ENCODE data around the gene FILIP1L.

FILIP1L gene

GRCh38 chr3:99875581-99875928, 238.7 kb downstream of the FILIP1L start:
- in situ Hi-C loops (cut with MboI; ENCODE audit: low sequenced_read_pairs): no loop called here

GRCh38 chr3:99874237-99875002, 239.9 kb downstream of the FILIP1L start:
- in situ Hi-C loops (cut with MboI; ENCODE audit: low sequenced_read_pairs): no loop called here

GRCh38 chr3:99873269-99874102, 240.8 kb downstream of the FILIP1L start:
- in situ Hi-C loops (cut with MboI; ENCODE audit: low sequenced_read_pairs): no loop called here

GRCh38 chr3:99872923-99873254, 241.4 kb downstream of the FILIP1L start:
- in situ Hi-C loops (cut with MboI; ENCODE audit: low sequenced_read_pairs): no loop called here

GRCh38 chr3:99871231-99872045, 242.9 kb downstream of the FILIP1L start:
- in situ Hi-C loops (cut with MboI; ENCODE audit: low sequenced_read_pairs): no loop called here

GRCh38 chr3:99870712-99871111, 243.6 kb downstream of the FILIP1L start:
- in situ Hi-C loops (cut with MboI; ENCODE audit: low sequenced_read_pairs): no loop called here

- in situ Hi-C loops (cut with MboI; ENCODE audit: low sequenced_read_pairs): no loop called here
Measured at GRCh38 chr3:99869621-99870020, 244.7 kb downstream of the FILIP1L start.

GRCh38 chr3:99868311-99868646, 246.0 kb downstream of the FILIP1L start:
- in situ Hi-C loops (cut with MboI; ENCODE audit: low sequenced_read_pairs): no loop called here

GRCh38 chr3:99867594-99868310, 246.5 kb downstream of the FILIP1L start:
- in situ Hi-C loops (cut with MboI; ENCODE audit: low sequenced_read_pairs): no loop called here

- in situ Hi-C loops (cut with MboI; ENCODE audit: low sequenced_read_pairs): no loop called here
Measured at GRCh38 chr3:99866261-99866761, 248.0 kb downstream of the FILIP1L start.

GRCh38 chr3:99865321-99865720, 249.0 kb downstream of the FILIP1L start:
- in situ Hi-C loops (cut with MboI; ENCODE audit: low sequenced_read_pairs): no loop called here

- in situ Hi-C loops (cut with MboI; ENCODE audit: low sequenced_read_pairs): no loop called here
Measured at GRCh38 chr3:99864289-99864688, 250.0 kb downstream of the FILIP1L start.

GRCh38 chr3:99863588-99863987, 250.7 kb downstream of the FILIP1L start:
- in situ Hi-C loops (cut with MboI; ENCODE audit: low sequenced_read_pairs): no loop called here

GRCh38 chr3:99863002-99863401, 251.3 kb downstream of the FILIP1L start:
- in situ Hi-C loops (cut with MboI; ENCODE audit: low sequenced_read_pairs): no loop called here

GRCh38 chr3:99862208-99862607, 252.1 kb downstream of the FILIP1L start:
- in situ Hi-C loops (cut with MboI; ENCODE audit: low sequenced_read_pairs): no loop called here

GRCh38 chr3:99861216-99861615, 253.1 kb downstream of the FILIP1L start:
- in situ Hi-C loops (cut with MboI; ENCODE audit: low sequenced_read_pairs): no loop called here

GRCh38 chr3:99859825-99860224, 254.5 kb downstream of the FILIP1L start:
- in situ Hi-C loops (cut with MboI; ENCODE audit: low sequenced_read_pairs): no loop called here

GRCh38 chr3:99858469-99858868, 255.8 kb downstream of the FILIP1L start:
- in situ Hi-C loops (cut with MboI; ENCODE audit: low sequenced_read_pairs): no loop called here

- in situ Hi-C loops (cut with MboI; ENCODE audit: low sequenced_read_pairs): no loop called here
Measured at GRCh38 chr3:99857278-99857677, 257.0 kb downstream of the FILIP1L start.

GRCh38 chr3:99856437-99857220, 257.7 kb downstream of the FILIP1L start:
- in situ Hi-C loops (cut with MboI; ENCODE audit: low sequenced_read_pairs): no loop called here

Data from HL-60/S4 treated with phorbol 12-myristate 13-acetate at 8.2 ng/mL for 4 days and 3 days (cell line).